AG20443 (cell line): ENCODE measurements around the gene ANO9.
A peak's percentile ranks its signal among the peaks of the same experiment; 100 is the strongest.

ENCODE experiments used
- DNase-seq: peaks from one replicate; pipeline ENCODE4 v3.0.0; 2012; ENCODE audit warnings: low spot score, mixed read lengths

The ANO9 gene

GRCh38 chr11:368414-369335, 73.1 kb downstream of the ANO9 start:
- peak; percentile 61 for DNase-seq

GRCh38 chr11:367956-368413, 73.8 kb downstream of the ANO9 start:
- no peak for DNase-seq
